Right atrium auricular region (tissue), 2 donors: Measurements from ENCODE around the gene GPX8. TPM values are rescaled to one million over a fixed set of nuclear protein-coding genes. Genes with fewer than 3 reads are reported as not detected.

Source experiments
- DNase-seq: peaks from one replicate; pipeline ENCODE4 v3.0.0-alpha.2; 2019; ENCODE audit warnings: low spot score
- H3K27ac ChIP-seq, 2 donors: fragments of 200-600 bp; sonication (generic); 1 replicate in 1 of 2; 2 replicates in 1 of 2; pipeline ENCODE4 v1.5.1; 2016 to 2019
- H3K27me3 ChIP-seq, 2 donors: fragments of 200-600 bp; sonication (generic); one replicate each; pipeline versions ENCODE4 v1.5.1 to v1.6.0; 2017 to 2019
- H3K36me3 ChIP-seq: fragments of 200-600 bp; sonication (generic); one replicate; pipeline ENCODE4 v1.5.1; 2016
- H3K4me1 ChIP-seq, 2 donors: fragments of 200-600 bp; sonication (generic); one replicate each; pipeline versions ENCODE4 v1.5.1 to v1.6.0; 2017 to 2019
- H3K4me3 ChIP-seq, 2 donors: fragments of 200-600 bp; sonication (generic); 1 replicate in 1 of 2; 2 replicates in 1 of 2; pipeline ENCODE4 v1.5.1; 2017 to 2019; ENCODE audit warnings: mild to moderate bottlenecking in 1 of 2, moderate library complexity in 1 of 2
- H3K9me3 ChIP-seq, 2 donors: fragments of 200-600 bp; sonication (generic); one replicate each; pipeline ENCODE4 v1.5.1; 2019
- total RNA-seq, 2 donors: library from RNA; depleted of rRNA; stranded (reverse); fragments of >200 nt; gene quantifications; one replicate each; pipeline ENCODE4 v1.1.0, GENCODE V29; 2016
- TF ChIP-seq, protein P1 (sequence below), 2 donors: fragments of 200-600 bp; sonication (generic); IDR thresholded peaks; one replicate each; pipeline ENCODE4 v1.5.1; 2019; ENCODE audit warnings: antibody characterized with exemption in 2 of 2

The GPX8 gene
- total RNA-seq, 2 donors from 2014 or later: 15.7 to 17.5 TPM

DNA sequence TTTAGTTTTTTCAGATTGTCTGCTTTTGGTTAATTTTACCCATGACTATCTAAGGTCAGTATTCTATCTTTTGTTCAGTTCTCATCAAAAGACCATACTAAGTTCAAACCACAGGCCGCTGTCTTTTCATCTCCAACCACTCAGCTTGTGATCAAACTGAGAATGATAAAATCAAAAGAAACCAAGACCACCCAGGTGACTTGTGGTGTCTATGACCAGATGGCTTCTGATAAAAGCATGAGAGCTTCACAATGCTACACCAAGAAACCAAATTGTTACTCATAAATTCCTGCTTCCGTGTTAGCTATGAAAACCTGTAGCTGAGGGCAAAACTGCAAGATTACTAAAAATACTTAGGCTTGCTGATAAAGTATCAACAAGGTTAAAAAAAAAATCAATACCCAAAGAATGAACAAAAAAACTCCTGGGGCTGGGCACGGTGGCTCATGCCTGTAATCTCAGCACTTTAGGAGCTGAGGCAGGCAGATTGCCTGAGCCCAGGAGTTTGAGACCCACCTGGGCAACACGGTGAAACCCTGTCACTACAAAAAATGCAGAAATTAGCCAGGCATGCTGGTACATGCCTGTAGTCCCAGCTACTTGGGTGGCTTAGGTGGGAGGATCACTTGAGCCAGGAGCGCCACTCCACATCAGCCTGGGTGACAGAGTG is 25.8 kb upstream of the GPX8 start:
- TF ChIP-seq, protein P1, sequence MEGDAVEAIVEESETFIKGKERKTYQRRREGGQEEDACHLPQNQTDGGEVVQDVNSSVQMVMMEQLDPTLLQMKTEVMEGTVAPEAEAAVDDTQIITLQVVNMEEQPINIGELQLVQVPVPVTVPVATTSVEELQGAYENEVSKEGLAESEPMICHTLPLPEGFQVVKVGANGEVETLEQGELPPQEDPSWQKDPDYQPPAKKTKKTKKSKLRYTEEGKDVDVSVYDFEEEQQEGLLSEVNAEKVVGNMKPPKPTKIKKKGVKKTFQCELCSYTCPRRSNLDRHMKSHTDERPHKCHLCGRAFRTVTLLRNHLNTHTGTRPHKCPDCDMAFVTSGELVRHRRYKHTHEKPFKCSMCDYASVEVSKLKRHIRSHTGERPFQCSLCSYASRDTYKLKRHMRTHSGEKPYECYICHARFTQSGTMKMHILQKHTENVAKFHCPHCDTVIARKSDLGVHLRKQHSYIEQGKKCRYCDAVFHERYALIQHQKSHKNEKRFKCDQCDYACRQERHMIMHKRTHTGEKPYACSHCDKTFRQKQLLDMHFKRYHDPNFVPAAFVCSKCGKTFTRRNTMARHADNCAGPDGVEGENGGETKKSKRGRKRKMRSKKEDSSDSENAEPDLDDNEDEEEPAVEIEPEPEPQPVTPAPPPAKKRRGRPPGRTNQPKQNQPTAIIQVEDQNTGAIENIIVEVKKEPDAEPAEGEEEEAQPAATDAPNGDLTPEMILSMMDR (IDR thresholded peaks at IDR 0.05): no peak
- DNase-seq: no peak
- Histone ChIP-seq H3K9me3 (peaks cover 0 to 8% of the 10 kb centered on the region in 2 donors), H3K4me3 (no peak overlapping the region), H3K4me1 (no peaks in the 10 kb centered on the region), H3K27me3 (no peaks in the 10 kb centered on the region), H3K36me3 (no peaks in the 10 kb centered on the region), H3K27ac (no peak overlapping the region)

DNA sequence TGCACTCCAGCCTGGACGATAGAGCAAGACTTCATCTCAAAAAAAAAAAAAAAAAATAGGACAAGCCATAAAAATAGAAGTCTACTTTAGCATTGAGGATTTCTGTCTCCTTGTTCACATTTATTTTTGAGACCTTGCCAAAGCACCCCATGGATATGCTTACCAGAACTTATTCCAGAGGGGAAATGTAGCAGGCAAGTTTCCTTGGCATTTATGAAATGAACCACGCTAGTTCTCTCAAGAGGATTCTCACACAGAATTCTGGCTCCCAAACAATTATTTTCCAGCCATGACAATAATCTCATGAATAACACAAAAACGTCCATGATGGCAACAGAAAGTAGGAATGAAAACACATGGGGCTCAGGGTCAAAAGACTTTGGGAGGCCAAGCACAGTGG is 23.4 kb upstream of the GPX8 start:
- DNase-seq: no peak
- TF ChIP-seq, protein P1 (IDR thresholded peaks at IDR 0.05): no peak
- no peak overlapping the region for H3K27ac ChIP-seq
- no peaks in the 10 kb centered on the region for H3K4me1 ChIP-seq
- no peaks in the 10 kb centered on the region for H3K9me3 ChIP-seq
- H3K27me3 ChIP-seq: no peaks in the 10 kb centered on the region
- H3K4me3 ChIP-seq: no peak overlapping the region
- H3K36me3 ChIP-seq: no peaks in the 10 kb centered on the region

DNA sequence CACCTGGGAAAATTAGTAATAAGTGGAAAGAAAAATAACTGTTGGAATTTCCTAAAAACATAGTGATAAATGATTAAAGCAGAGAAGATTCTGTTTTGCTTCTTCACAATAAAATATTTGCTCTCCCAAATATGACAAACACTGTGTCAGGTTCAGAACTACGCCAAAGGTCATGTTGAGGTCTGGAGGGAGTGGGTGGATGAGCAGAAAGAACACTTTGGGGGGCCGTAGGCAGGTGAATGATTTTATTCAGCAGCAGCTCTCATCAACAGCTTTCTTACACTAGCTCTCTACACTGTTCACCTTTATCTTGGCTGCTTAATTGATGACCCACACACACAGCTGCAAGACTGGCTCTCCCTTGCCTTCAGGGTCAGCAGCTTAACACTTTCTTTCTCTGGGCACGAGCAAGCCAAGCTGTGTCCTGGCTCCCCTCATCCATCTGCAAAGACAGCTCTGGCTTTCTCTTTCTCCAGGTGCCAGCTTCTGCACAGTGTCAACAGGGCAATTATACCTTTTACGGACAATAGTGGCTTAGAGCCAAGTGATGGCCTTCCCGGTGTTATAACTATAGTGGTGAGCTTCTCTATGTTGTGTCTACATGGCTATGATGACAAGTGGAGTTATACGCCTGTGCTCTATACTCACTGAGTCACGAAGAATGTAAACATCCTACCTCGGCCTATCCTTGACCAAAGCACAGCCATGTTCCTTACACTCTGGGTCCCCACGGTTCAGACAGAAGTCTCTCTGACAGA is 18.9 kb upstream of the GPX8 start:
- Histone ChIP-seq H3K36me3 (no peaks in the 10 kb centered on the region), H3K9me3 (no peaks in the 10 kb centered on the region), H3K4me1 (no peaks in the 10 kb centered on the region), H3K27ac (no peak overlapping the region), H3K27me3 (no peaks in the 10 kb centered on the region), H3K4me3 (no peak overlapping the region)
- DNase-seq: no peak
- TF ChIP-seq, protein P1 (IDR thresholded peaks at IDR 0.05): no peak

DNA sequence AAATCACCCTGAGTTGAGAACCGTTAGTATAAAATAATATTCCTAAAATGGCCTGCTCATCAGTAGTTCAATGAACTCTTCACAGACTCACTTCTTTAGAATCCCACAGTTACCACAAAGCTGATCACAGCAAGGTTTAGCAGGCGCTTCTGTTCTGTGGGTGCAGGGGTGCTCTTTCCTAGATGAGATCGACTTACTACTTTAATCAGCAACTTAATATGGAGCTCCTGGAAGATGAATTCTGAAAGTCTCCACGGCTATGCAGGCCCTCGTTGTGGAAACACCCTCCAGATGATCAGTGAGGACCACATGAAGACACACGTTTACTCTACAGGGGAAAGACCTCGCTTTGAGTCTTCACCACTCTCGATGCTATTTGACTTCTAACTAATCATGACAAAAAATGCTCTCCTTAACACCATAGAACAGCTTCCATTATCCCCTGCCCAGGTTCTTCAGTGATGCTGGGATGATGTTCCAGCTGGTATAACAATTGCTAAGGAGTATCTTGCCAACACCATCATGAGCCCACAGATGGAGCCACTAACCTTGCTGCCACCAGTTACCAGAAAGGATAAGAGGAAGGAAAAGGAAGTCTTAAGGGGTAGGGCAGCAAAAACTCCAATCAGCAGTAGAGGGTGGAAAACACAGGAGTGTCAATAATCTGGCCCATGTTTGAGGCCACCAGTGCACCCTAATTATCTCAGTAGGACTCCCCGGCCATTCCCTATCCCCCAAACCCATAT is 17.9 kb upstream of the GPX8 start:
- TF ChIP-seq, protein P1 (IDR thresholded peaks at IDR 0.05): no peak
- H3K4me3 ChIP-seq: no peak overlapping the region
- H3K36me3 ChIP-seq: no peaks in the 10 kb centered on the region
- no peaks in the 10 kb centered on the region for H3K4me1 ChIP-seq
- no peak overlapping the region for H3K27ac ChIP-seq
- DNase-seq: no peak
- H3K9me3 ChIP-seq: no peaks in the 10 kb centered on the region
- no peaks in the 10 kb centered on the region for H3K27me3 ChIP-seq

DNA sequence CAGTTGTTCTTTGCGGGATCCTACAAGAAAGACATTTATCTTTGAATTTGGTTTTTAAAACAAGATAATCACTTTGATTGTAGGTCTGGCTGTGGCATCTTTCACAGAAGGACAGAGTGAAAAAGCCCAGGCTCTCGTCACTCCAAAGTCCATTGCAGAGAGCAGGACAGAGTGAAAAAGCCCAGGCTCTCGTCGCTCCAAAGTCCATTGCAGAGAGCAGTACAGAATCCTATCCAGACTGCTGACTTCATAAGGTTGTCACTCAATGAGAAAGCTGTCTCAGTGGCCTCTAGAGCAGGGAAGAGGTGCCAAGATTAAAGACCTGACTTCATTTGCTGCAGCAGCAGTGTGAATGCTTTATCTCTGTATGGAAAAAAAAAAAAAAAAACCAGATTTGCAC is 16.3 kb upstream of the GPX8 start:
- no peaks in the 10 kb centered on the region for H3K4me1 ChIP-seq
- TF ChIP-seq, protein P1 (IDR thresholded peaks at IDR 0.05): no peak
- no peaks in the 10 kb centered on the region for H3K9me3 ChIP-seq
- H3K27me3 ChIP-seq: no peaks in the 10 kb centered on the region
- H3K36me3 ChIP-seq: no peaks in the 10 kb centered on the region
- H3K4me3 ChIP-seq: no peak overlapping the region
- no peak overlapping the region for H3K27ac ChIP-seq
- no peak for DNase-seq
